Activated CD4-positive, alpha-beta T cell treated with anti-CD3 and anti-CD28 coated beads, Interleukin-2, amount 50 U/mL, for 4 hours (primary cell): ENCODE measurements around the gene GOT2.
"Not testable (repeated sequence)": the region's sequence is repeated elsewhere in the genome, so short reads cannot be mapped to it uniquely, and the experiment has no call there.

ENCODE experiments used
- DNase-seq, 2 experiments: peaks; one replicate each; pipeline ENCODE4 v3.0.0-alpha.2; 2020

The GOT2 gene

DNA sequence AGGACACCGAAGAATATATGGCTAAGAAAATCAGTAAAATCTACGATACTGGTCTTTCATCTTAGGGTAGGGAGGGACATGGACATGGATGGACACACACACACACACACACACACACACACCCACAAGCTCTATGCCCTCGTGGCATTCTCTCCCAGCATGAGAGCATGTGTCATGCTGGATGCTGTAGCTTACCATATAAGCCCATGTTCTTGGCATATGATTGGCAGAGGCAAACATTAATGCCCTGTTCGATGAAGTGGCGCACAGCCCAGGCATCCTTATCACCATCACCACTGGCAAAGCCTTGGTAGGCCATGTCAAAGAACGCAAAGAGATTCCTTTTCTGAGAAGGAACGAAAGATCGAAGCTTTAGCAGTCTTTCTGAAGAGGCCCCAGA lies 17.6 kb downstream of the GOT2 start:
- no peak for DNase-seq

DNA sequence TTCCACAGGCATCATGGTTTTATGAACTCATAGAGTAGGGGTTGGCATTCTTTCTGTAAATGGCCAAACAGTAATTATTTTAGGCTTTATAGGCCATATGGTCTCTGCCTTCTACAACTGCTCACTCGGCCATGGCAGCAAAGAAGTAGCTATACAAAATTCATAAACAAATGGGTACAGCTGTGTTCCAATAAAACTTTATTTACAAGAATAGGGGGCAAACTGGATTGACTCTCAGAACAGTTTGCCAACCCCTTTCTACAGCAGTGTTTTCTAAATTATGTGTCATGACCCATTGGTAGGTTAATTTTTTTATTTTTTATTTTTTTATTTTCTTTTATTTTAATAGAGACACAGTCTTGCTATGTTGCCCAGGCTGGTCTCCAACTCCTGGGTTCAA lies 20.4 kb downstream of the GOT2 start:
- no peak for DNase-seq

DNA sequence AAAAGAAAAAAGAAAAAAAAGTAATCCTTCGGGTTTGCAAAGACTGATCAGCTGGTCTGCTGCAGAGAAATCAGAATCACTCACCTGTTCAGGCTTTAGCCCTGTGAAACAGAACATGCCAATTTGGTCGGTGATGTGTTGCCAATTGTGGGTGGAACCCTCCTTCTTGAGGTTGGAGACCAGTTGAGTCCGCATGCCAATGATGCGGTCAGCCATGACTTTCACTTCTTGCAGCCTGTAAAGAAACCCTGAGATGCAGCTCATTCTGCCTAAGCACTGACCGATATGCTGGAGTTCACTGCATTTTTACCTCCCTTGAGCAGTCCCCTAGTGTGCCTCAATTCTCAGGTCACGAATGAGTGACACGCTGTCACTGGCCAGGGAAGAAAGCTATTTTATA lies 24.8 kb downstream of the GOT2 start:
- DNase-seq, result no peak

DNA sequence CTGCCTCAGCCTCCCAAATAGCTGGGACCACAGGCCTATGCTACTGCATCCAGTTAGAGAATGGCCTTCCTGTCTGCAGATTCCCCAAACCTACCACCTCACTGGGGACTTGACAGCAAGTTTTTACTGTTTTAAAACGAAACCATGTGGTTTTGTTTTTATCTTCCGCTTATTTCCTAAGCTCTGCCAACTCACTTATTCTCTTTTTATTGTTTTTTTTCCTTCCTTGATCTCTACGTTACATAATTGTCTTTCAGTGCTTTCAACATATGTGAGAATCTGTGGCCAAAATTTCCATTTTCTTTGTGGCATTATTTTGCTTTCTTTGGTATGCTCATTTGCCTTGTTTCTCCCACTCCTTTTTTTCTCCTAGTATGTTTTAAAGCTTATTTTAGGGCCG lies 35.0 kb downstream of the GOT2 start:
- no peak for DNase-seq

DNA sequence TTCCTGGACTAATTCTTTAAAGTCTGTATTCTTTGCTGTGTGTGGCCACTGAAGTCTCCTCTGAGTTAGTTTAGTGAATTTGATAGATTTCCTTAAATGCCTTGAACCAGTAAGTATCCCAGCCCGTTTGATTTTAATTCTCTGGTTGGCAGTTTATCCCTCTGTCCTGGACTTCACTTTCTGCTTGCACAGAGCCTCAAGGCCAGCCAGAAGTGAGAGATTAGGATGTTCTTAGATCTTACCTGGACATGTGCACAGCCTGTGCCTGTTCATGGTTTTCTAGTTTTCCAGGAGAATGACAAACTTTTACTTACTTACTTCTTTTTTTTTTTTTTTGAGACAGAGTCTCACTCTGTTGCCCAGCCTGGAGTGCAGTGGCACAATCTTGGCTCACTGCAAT lies 38.7 kb downstream of the GOT2 start:
- no peak for DNase-seq

DNA sequence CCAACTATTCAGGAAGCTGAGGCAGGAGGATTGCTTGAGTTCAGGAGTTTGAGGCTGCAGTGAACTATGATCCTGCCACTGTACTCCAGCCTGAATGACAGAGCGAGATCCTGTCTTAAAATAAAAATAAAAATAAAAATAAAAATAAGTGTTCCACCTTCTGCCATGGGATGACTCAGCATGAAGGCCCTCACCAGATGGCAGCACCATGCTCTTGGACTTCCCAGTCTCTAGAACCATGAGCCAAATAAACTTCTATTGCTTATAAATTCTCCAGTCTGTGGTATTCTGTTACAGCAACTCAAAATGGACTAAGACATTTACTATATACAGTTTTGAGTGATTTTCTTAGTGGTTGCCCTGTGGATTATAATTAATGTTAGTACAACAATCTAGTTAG lies 41.7 kb downstream of the GOT2 start:
- no peak for DNase-seq

DNA sequence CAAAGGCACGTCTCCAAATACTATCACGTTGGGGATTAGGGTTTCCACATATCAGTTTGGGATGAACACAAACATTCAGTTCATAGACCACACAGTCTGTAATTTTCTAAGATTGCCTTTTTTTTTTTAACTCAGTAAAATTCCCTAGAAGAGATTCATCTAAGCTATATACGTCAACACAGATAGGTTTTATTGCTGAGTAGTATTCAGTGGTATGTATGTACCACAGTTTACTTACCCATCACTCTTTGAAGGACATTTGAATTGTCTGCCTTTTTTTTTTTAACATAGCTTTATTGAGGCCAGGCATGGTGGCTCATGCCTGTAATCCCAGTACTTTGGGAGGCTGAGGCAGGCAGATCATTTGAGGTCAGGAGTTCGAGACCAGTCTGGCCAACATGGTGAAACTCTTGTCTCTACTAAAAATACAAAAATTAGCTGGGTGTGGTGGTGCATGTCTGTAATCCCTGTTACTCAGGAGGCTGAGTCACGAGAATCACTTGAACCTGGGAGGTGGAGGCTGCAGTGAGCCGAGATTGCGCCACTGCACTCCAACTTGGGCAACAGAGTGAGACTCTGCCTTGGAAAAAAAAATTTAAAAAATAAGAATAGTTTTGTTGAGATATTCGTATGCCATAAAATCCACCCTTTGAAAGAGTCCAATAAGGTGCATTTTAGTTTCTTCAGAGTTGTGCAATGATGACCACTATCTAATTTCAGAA lies 47.0 kb downstream of the GOT2 start:
- not testable (repeated sequence) for DNase-seq

DNA sequence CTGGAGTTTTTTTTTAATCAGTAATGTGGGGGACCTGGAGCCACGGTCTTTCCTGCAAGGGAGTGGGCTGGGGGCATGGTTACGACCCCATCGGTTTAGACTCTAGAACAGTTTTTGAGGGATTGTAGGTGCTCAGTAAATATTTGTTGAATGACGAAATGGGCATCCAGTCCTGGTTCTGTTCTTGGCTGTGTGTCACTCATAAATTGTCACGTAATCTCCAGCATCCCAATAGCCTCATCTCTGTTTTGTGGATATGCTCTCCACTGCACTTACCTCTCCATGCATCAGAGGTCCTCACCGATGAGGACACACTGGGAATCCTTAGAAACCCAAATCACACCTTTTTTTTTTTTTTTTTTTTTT lies 49.0 kb downstream of the GOT2 start:
- no peak for DNase-seq

DNA sequence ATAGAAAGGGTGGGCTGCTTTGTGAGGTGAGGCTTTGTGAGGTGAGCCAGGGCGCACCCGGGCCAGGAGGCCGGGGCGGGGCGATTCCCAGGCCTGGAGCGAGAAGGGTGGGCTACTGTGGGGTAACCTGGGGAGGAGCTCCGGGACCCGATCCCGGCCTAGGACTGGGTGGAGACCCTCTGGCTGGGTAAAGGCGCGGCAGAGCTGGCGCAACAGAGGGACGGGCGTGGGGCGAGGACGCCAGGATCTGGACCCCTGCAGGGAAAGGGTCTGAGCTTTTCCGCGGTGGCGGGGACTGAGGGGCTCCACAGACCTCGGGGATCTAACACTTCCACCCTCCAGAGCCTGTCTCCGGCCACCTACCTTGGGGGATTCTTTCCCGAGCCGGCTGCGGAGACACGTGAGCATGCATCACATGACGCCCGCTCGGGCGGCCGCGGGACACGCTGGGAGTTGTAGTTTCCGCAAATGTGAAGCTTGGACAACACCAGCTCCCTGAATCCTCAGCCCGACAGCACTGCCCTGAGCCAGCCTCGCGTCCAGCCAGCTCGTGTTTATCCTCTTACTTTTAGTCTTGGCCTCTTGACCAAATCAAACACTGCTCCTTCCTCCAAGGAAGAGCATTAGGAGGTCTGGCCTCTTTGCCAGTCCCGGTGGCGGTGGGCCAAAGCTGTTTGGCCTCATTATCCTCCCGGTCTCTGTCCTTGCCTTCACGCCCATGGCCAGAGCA lies 49.6 kb downstream of the GOT2 start, which contains the start of gene SLC38A7:
Gene SLC38A7 (minus strand): TSS at position 417 of the 730 bp plus-strand sequence. CDS start 4,644 bp downstream, outside the sequence.
- DNase-seq, result peak; percentile 62 to 68

DNA sequence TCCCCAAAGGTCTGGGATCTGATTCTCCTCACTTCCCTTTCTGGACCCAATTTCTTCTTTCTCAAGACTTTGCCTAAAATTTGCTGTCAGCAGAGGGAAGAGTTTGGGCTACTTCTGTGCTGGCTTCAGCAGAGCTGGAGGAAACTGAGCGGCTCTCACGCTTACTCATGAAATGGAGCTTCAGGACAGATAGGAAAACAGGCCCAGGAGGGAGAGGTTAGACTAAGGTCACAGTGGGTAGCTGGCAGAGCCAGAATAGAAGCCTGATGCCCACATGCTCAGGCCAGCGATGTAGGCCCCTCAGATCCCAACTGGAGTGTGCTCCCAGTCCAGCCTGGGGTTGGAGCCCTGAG lies 50.1 kb downstream of the GOT2 start:
- DNase-seq, result no peak

DNA sequence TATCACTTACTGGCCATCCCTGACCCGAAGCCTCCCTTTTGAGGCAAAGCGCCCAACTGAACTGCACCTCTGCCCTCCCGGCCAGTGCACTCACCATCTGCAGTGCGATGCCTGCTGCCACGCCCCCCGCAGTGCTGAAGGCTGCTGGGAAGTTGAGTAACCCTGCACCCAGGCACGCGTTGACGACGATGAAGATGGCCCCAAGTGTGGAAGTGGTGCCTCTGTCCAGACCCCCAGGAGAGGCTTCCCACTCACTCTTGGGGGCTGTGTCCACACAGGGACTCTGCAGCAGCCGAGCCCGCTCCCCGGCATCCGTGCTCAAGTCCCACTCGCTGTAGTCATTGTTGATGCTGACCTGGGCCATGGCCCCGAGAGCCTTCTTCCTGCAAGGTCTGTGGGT lies 54.4 kb downstream of the GOT2 start:
- DNase-seq, result no peak

DNA sequence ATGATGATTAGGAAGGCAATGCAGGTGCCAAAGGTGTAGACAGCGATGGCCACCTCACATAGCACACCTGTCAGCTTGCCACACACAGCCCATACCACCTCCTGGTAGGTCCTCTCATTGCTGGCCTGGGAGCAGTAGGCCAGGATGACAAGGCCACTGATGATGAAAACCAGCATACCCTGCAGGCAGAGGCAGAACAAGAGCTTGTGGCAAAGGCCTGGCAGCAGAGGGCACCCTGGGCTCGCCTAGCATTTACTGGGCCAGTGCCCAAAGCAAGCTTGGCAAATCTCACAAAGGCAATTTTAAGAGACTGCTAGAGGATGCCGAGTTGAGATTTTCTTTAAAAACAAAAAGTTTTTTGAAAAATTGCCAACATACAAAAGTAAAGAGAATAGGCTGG lies 55.4 kb downstream of the GOT2 start:
- no peak for DNase-seq

DNA sequence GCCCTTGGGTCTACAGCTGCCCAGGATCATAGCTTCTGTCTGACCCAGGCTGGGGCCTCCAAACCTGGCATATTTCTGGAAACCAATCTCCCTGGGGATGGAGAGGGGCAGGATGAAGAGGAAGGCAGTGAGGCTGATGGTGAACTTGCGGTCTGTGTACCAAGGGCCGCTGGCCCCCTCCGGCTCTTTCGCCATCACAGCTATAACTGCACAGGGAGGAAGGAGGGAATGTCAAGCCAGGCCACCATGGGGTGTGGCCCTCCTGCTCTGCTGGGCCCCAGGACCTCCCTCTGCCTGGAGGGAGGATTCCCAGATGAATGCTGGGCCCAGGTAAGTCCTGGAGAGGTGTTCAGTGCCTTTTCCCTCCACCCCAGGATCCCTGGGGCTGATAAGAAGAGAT lies 55.8 kb downstream of the GOT2 start:
- DNase-seq, result no peak

DNA sequence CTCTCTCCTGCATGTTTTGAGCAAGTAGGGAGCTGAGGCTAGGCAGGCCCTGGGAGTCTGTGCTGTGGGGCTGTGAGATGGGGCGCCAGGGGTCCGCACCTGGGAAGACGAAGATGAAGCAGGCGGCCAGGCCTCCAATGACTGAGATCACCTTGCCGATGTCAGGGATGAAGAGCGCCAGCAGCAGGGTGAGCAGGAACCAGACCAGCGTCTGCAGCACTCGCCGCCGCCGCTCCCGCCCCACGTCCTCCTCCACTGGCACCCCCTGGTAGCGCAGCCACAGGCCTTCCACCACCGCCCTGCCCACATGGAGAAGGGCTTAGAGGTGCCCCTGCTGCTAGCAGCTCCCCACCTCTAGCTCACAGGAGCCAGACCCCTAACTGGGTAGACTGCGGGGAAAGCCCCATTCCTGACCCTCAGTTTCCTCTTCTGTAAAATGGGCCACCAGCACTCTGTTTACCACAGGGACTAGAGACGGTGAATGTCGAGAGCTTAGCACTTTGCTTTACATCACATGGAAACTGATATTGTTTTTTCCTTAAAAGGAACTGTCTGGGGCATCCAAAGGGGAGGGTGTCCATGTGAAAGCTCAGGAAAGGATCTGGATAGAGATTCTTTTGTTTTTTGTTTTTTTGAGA lies 63.1 kb downstream of the GOT2 start:
- DNase-seq, result no peak

DNA sequence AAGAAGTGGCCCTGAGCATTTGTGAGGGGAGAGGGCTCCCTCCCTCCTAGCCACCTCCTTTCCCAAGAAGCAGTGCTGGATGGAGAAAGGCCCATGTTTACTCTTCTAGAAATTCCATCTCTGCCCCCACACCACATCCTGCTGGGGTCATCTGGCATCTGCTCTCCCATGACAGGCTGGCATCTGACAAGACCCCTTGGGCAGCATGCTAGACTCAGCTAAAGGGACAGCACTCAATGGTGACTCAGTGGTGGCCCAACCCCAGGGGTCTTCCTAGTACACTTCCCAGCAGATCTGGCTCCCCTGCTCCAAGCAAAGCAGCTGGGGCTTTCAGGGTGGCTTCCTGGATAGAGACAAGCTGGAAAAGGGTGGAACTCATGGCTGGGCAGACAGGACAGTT lies 63.9 kb downstream of the GOT2 start:
- no peak for DNase-seq

DNA sequence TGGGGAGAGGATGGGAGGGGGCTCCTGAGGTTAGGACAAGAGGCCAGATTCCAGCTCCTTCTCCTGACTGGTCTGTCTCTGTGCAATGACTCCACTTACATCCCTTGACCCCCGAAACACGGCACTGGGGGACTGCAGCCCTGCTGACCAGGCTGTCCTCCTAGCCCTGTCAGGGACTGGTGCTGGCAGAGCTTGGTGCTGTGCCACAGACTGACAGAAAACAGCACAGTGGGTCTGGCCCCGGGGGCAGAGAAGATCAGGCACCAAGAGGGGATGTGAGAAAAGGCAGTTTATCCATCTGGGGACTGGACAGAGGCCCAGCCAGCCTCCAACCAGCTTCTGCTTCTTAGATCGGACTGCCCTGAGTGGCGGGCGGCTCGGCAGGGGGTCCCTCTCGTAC lies 68.9 kb downstream of the GOT2 start:
- DNase-seq, result no peak

DNA sequence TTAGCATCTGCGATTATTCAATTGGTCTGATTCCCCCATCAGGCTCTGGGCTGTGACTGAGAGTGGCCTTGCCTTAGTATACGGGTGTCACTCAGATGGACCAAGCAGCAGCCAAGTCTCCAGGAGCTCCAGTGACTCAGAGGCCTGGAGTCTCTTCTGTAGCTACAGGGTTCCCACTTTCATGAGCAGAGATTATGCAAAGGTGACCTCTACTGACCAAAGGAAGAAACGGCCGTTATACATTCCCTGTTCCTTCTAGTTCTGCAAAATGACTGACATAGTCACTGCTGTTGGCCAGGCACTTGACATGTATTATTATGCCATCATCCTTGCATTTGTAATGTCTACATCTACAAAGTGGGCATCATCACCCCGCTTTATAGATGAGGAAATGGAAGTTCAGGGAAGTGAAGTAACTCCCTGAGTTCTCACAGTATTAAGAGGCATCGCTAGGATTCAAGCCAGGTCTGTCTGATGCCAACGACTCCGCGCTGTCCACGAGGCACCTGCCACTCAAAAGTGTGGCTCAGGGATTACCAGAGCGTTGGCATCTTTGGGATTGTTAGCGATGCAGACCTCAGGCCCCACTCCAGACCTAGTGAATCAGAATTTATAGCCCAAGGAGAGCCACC lies 72.8 kb downstream of the GOT2 start:
- no peak for DNase-seq

DNA sequence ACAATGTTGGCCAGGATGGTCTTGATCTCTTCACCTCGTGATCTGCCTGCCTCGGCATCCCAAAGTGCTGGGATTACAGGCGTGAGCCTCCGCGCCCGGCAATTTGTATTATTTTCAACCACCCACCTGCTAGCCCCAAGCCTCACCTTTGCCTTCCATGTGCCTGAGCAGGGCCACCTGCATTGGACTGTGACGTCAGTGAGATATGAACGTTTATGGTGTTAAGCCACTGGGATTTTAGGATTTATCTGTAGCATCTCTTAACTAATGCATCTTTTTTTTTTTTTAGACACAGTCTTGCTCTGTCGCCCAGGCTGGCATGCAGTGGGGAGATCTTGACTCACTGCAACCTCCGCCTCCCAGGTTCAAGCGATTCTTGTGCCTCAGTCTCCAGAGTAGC lies 74.2 kb downstream of the GOT2 start:
- not testable (repeated sequence) for DNase-seq

DNA sequence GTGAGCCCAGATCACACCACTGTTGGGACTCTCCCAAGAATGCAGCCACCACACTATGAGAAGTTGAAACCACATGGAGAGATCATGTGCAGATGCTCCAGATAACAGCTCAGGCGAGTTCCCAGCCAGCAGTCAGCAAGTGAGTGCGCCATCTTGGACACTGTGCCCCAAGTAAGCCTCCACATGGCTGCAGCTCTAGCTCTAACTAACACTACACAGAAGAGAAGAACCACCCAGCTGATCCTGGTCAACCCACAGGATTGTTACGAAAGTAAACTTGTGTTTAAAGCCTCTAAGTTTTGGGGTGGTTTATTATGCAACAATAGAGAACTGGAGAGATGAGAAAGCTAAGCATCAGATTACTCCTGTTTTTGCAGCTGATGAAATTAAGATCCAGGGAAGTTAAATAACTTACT lies 75.3 kb downstream of the GOT2 start:
- no peak for DNase-seq
